ENCODE data around the gene GYS2. TPM values are rescaled to one million over a fixed set of nuclear protein-coding genes. Genes with fewer than 3 reads are reported as not detected.

Gene GYS2
- total and polyA plus RNA-seq, 2 of the 4 experiments (the other 2 are of a cell fraction), result not detected

- Histone ChIP-seq H2AK5ac (ENCODE audit: low read depth, low read length) (no peak overlapping the region), H3K56ac (ENCODE audit: extremely low read depth, insufficient read depth, low read length) (no peak overlapping the region), H3K4me1 (ENCODE audit: control insufficient read depth, insufficient read depth, low read length) (no peaks in the 10 kb centered on the region), H3K4me3 (ENCODE audit: insufficient read depth, low read depth, low read length) (no peak overlapping the region), H4K20me1 (ENCODE audit: insufficient read depth, low read length) (no peaks in the 10 kb centered on the region), H3K4me2 (ENCODE audit: low read depth, low read length) (no peak overlapping the region), H2BK5ac (ENCODE audit: low read depth, low read length, poor library complexity, severe bottlenecking) (no peak overlapping the region), H4K5ac (ENCODE audit: low read depth, low read length) (no peak overlapping the region), H2BK20ac (ENCODE audit: low read depth, low read length) (no peak overlapping the region), H3K9me1 (ENCODE audit: insufficient read depth, low read length) (no peaks in the 10 kb centered on the region), H2AFZ (replicated peaks; ENCODE audit: low read length, poor library complexity) (no peak overlapping the region), H3K9ac (ENCODE audit: low read depth, low read length) (no peak overlapping the region), H3K4ac (ENCODE audit: low read depth, low read length) (no peak overlapping the region), H2AK9ac (replicated peaks; ENCODE audit: low read depth, low read length, poor library complexity) (no peak overlapping the region), H4K8ac (ENCODE audit: low read depth in 2 of 2, low read length in 2 of 2) (no peak overlapping the region), H3K27ac (ENCODE audit: insufficient read depth, low read length) (no peak overlapping the region), H3K27me3 (ENCODE audit: control insufficient read depth, insufficient read depth, low read length) (0 out of 2 replicates have a peak, but pooled peaks cover 2% of the 10 kb centered on the region), H3K9me3 (ENCODE audit: control insufficient read depth, insufficient read depth, low read length) (no peaks in the 10 kb centered on the region), H3K14ac (replicated peaks; ENCODE audit: low read depth, low read length) (no peak overlapping the region), H3K23ac (ENCODE audit: low read depth, low read length) (no peak overlapping the region), H2BK15ac (ENCODE audit: low read depth, low read length) (no peak overlapping the region), H3K18ac (ENCODE audit: low read depth, low read length) (no peak overlapping the region), H3K79me1 (ENCODE audit: low read depth in 1 of 2, low read length in 2 of 2) (no peaks in the 10 kb centered on the region), H3K36me3 (ENCODE audit: control insufficient read depth, insufficient read depth, low read length) (no peaks in the 10 kb centered on the region), H4K91ac (ENCODE audit: insufficient read depth, low read depth, low read length) (no peak overlapping the region), H2BK120ac (ENCODE audit: low read depth, low read length) (no peak overlapping the region)
- intact Hi-C loops (cut with micrococcal nuclease), result loop anchor here (10.0 kb wide), 1 partner anchor 412 kb away; no protein-coding TSS in a partner anchor
- in situ Hi-C loops (cut with MboI; ENCODE audit: low sequenced_read_pairs), result loop anchor here (10.0 kb wide), 1 partner anchor 72 kb away; no protein-coding TSS in a partner anchor
- TF ChIP-seq RCOR1 (IDR thresholded peaks at IDR 0.05; ENCODE audit: insufficient replicate concordance, low read length), result no peak
- TF ChIP-seq MAFK (IDR thresholded peaks at IDR 0.05; ENCODE audit: low read depth, low read length), result no peak
- TF ChIP-seq BHLHE40 (IDR thresholded peaks at IDR 0.05; ENCODE audit: low read depth, low read length), result no peak
- TF ChIP-seq ELK1 (IDR thresholded peaks at IDR 0.05; ENCODE audit: borderline replicate concordance, low read depth, low read length), result no peak
- no peak for TF ChIP-seq USF2 (IDR thresholded peaks at IDR 0.05; ENCODE audit: low read depth, low read length)
- no peak for TF ChIP-seq CEBPB (IDR thresholded peaks at IDR 0.05; ENCODE audit: low read depth, low read length)
- no peak for TF ChIP-seq MAZ (IDR thresholded peaks at IDR 0.05; ENCODE audit: borderline replicate concordance, low read depth, low read length)
- no peak for TF ChIP-seq NFE2L2 (IDR thresholded peaks at IDR 0.05; ENCODE audit: low read depth, low read length)
- no peak for TF ChIP-seq MXI1 (IDR thresholded peaks at IDR 0.05; ENCODE audit: borderline replicate concordance, low read depth, low read length)
- TF ChIP-seq CHD1 (IDR thresholded peaks at IDR 0.05; ENCODE audit: low read depth, low read length), result no peak
- TF ChIP-seq CTCF (conservative IDR thresholded peaks at IDR 0.05; ENCODE audit: low read depth, low read length), result no peak
- no peak for TF ChIP-seq POLR2A (IDR thresholded peaks at IDR 0.05; ENCODE audit: low read depth, low read length)
- TF ChIP-seq RAD21 (IDR thresholded peaks at IDR 0.05; ENCODE audit: low read length), result no peak
- no peak for DNase-seq
- BruUV-seq (replicated peaks), result no TSS peak
- dilution Hi-C loops (cut with HindIII; ENCODE audit: low sequenced_read_pairs, unreplicated experiment), result no loop called here
- WGBS, 2 experiments (ENCODE audit: extremely low coverage in 2 of 2, insufficient read length in 1 of 2), result no CpG with 5 or more reads among the region's 2 CpGs
- POLR2A ChIA-PET (ENCODE audit: unreplicated experiment), result no interaction called here
- CTCF ChIA-PET, result no interaction called here
- ATAC-seq (ENCODE audit: low read depth), result no peak
These were observed 1.9 kb downstream of the GYS2 start for GRCh38 chr12:21602774-21603173.

All from IMR-90 (cell line).